ENCODE results near the gene ACSS3. TPM values are rescaled to one million over a fixed set of nuclear protein-coding genes. Genes with fewer than 3 reads are reported as not detected.

The ACSS3 gene
- total and polyA plus RNA-seq, 9 of the 15 experiments (the other 6 are each of a cell fraction or from before 2014, with no cell fraction given), result 0.40 TPM; not detected in 8

GRCh38 chr12:81224626-81225025 lies 146.7 kb downstream of the ACSS3 start:
- Histone ChIP-seq H4K20me1 (replicated peaks; ENCODE audit: control insufficient read depth, insufficient read depth, low read length) (no peaks in the 10 kb centered on the region), H3K4me1 (replicated peaks in 1 of 2; ENCODE audit: control insufficient read depth in 2 of 2, insufficient read depth in 2 of 2, low read length in 2 of 2) (no peaks in the 10 kb centered on the region), H3K27ac (ENCODE audit: extremely low read depth, low read depth, low read length) (no peak overlapping the region), H3K79me2 (ENCODE audit: control insufficient read depth, insufficient read depth, low read length) (no peaks in the 10 kb centered on the region), H3K9ac (ENCODE audit: insufficient read depth in 1 of 2, low read depth in 2 of 2, low read length in 2 of 2) (no peak overlapping the region), H3K27me3 (ENCODE audit: control insufficient read depth in 2 of 2, insufficient read depth in 2 of 2, low read length in 2 of 2) (no peaks in the 10 kb centered on the region), H3K36me3 (ENCODE audit: control insufficient read depth, insufficient read depth, low read length) (no peaks in the 10 kb centered on the region), H3K9me3 (replicated peaks; ENCODE audit: control insufficient read depth, insufficient read depth, low read depth, low read length) (0 out of 2 replicates have a peak, but pooled peaks cover 2% of the 10 kb centered on the region), H3K4me2 (ENCODE audit: insufficient read depth, low read length) (no peak overlapping the region), H2AFZ (ENCODE audit: low read depth, low read length) (no peak overlapping the region), H3K4me3 (no peak overlapping the region), H3K9me1 (ENCODE audit: control insufficient read depth, insufficient read depth, low read length) (no peaks in the 10 kb centered on the region)
- in situ Hi-C loops (cut with MboI), result no loop called here
- FAIRE-seq (no peak), ATAC-seq (no peak), DNase-seq (ENCODE audit: extremely low read depth in 1 of 4, low spot score in 3 of 4) (no peak)
- CTCF ChIA-PET (ENCODE audit: low intra/inter-chr PET ratio), result no interaction called here
- BruUV-seq (replicated peaks), result no TSS peak
- TF ChIP-seq ZNF766 (CRISPR knock-in tag; conservative IDR thresholded peaks at IDR 0.05), result no peak
- TF ChIP-seq ZNF239 (CRISPR knock-in tag; IDR thresholded peaks at IDR 0.05), result no peak
- TF ChIP-seq SP2 (IDR thresholded peaks at IDR 0.05; ENCODE audit: extremely low read depth, low read depth, low read length, poor library complexity, severe bottlenecking), result no peak
- TF ChIP-seq MAFG (tag; conservative IDR thresholded peaks at IDR 0.05), result no peak
- no peak for TF ChIP-seq CTBP1 (IDR thresholded peaks at IDR 0.05; ENCODE audit: borderline replicate concordance)
- TF ChIP-seq CREB5 (CRISPR knock-in tag; IDR thresholded peaks at IDR 0.05), result no peak
- TF ChIP-seq TAF15 (IDR thresholded peaks at IDR 0.05; ENCODE audit: low read depth, low read length), result no peak
- no peak for TF ChIP-seq ZNF589 (CRISPR knock-in tag; IDR thresholded peaks at IDR 0.05; ENCODE audit: low read depth)
- TF ChIP-seq CEBPG (CRISPR knock-in tag; IDR thresholded peaks at IDR 0.05), result no peak
- no peak for TF ChIP-seq CEBPG (tag; conservative IDR thresholded peaks at IDR 0.05 in 1 of 2, IDR thresholded peaks at IDR 0.05 in 1 of 2)
- no peak for TF ChIP-seq JUND (IDR thresholded peaks at IDR 0.05; ENCODE audit: borderline replicate concordance, low read depth, low read length)
- TF ChIP-seq JUND (tag; IDR thresholded peaks at IDR 0.05; ENCODE audit: borderline replicate concordance, low read depth, low read length), result no peak
- no peak for TF ChIP-seq PHB (CRISPR knock-in tag; IDR thresholded peaks at IDR 0.05)
- no peak for TF ChIP-seq CHD2 (IDR thresholded peaks at IDR 0.05; ENCODE audit: low read depth, low read length)
- TF ChIP-seq ZNF354B (CRISPR knock-in tag; IDR thresholded peaks at IDR 0.05), result no peak
- no peak for TF ChIP-seq ZNF133 (CRISPR knock-in tag; IDR thresholded peaks at IDR 0.05)
- TF ChIP-seq ZNF740 (CRISPR knock-in tag; IDR thresholded peaks at IDR 0.05), result no peak
- no peak for TF ChIP-seq ZNF740 (tag; IDR thresholded peaks at IDR 0.05)
- TF ChIP-seq SMARCE1 (IDR thresholded peaks at IDR 0.05), result no peak
- TF ChIP-seq CREB3L1 (IDR thresholded peaks at IDR 0.05; ENCODE audit: borderline replicate concordance, low read depth), result no peak
- 0% methylated on average over 5 of the region's 6 CpGs for WGBS (ENCODE audit: insufficient coverage, low coverage, missing lambda C conversion rate)
- POLR2A ChIA-PET, result no interaction called here
- intact Hi-C loops (cut with micrococcal nuclease), result no loop called here

All from K562 (cell line).